H9 (cell line): ENCODE data around the gene TMEM234. TPM values are rescaled to one million over a fixed set of nuclear protein-coding genes. Genes with fewer than 3 reads are reported as not detected.

Experiments
- DNase-seq: peaks from one replicate; pipeline ENCODE4 v3.0.0-alpha.2; 2017
- H2AFZ ChIP-seq: one replicate; pipeline ENCODE4 v1.6.1; 2013; ENCODE audit warnings: mild to moderate bottlenecking, low read length, control low read depth, moderate library complexity
- H2AK5ac ChIP-seq: 2 replicates; pipeline ENCODE4 v1.6.1; 2013; ENCODE audit warnings: low read length, control low read depth, mixed read lengths; ENCODE audit not compliant: insufficient read length
- H2BK120ac ChIP-seq: one replicate; pipeline ENCODE4 v1.6.1; 2013; ENCODE audit warnings: low read depth, mild to moderate bottlenecking, low read length, control low read depth, inconsistent platforms; ENCODE audit not compliant: poor library complexity, severe bottlenecking
- H2BK12ac ChIP-seq: 2 replicates; pipeline ENCODE4 v1.6.1; 2013; ENCODE audit warnings: low read length, control low read depth, mixed read lengths, low read depth; ENCODE audit not compliant: insufficient read length
- H2BK15ac ChIP-seq: 2 replicates; pipeline ENCODE4 v1.6.1; 2013; ENCODE audit warnings: low read depth, low read length, control low read depth
- H2BK20ac ChIP-seq: one replicate; pipeline ENCODE4 v1.6.1; 2013; ENCODE audit warnings: low read depth, mild to moderate bottlenecking, low read length, control low read depth, inconsistent platforms; ENCODE audit not compliant: poor library complexity, severe bottlenecking
- H2BK5ac ChIP-seq: 2 replicates; pipeline ENCODE4 v1.6.1; 2013; ENCODE audit warnings: low read length, control low read depth, mixed read lengths; ENCODE audit not compliant: insufficient read length
- H3K14ac ChIP-seq: 2 replicates; pipeline ENCODE4 v1.6.1; 2013; ENCODE audit warnings: low read length, control low read depth; ENCODE audit not compliant: insufficient read depth
- H3K18ac ChIP-seq: 2 replicates; pipeline ENCODE4 v1.6.1; 2013; ENCODE audit warnings: low read depth, mild to moderate bottlenecking, mixed read lengths, low read length, control low read depth; ENCODE audit not compliant: insufficient read length
- H3K23ac ChIP-seq: 2 replicates; pipeline ENCODE4 v1.6.1; 2013; ENCODE audit warnings: low read length, control low read depth, mixed read lengths, low read depth; ENCODE audit not compliant: insufficient read length
- H3K23me2 ChIP-seq: 2 replicates; pipeline ENCODE4 v1.6.1; 2013; ENCODE audit warnings: low read depth, mild to moderate bottlenecking, mixed read lengths, low read length, control low read depth; ENCODE audit not compliant: insufficient read length, poor library complexity, severe bottlenecking
- H3K27ac ChIP-seq: 2 replicates; pipeline ENCODE4 v1.5.1; 2013; ENCODE audit warnings: low read length, control low read depth, mixed read lengths, low read depth; ENCODE audit not compliant: insufficient read length
- H3K27me3 ChIP-seq: 2 replicates; pipeline ENCODE4 v1.6.1; 2013; ENCODE audit warnings: low read length, control low read depth, inconsistent platforms; ENCODE audit not compliant: insufficient read depth
- H3K4ac ChIP-seq: 2 replicates; pipeline ENCODE4 v1.6.1; 2013; ENCODE audit warnings: low read depth, mild to moderate bottlenecking, control low read depth, inconsistent platforms, low read length, moderate library complexity
- H3K4me1 ChIP-seq: 2 replicates; pipeline ENCODE4 v1.6.1; 2013; ENCODE audit warnings: low read length, control low read depth, inconsistent platforms; ENCODE audit not compliant: insufficient read depth
- H3K4me2 ChIP-seq: 2 replicates; pipeline ENCODE4 v1.6.1; 2013; ENCODE audit warnings: low read length, control low read depth, mixed read lengths; ENCODE audit not compliant: insufficient read length, insufficient read depth
- H3K56ac ChIP-seq: 2 replicates; pipeline ENCODE4 v1.6.1; 2013; ENCODE audit warnings: low read depth, mild to moderate bottlenecking, mixed read lengths, low read length, control low read depth; ENCODE audit not compliant: insufficient read length
- H3K79me1 ChIP-seq: 2 replicates; pipeline ENCODE4 v1.6.1; 2013; ENCODE audit warnings: low read depth, mild to moderate bottlenecking, moderate library complexity, low read length, control low read depth, inconsistent platforms; ENCODE audit not compliant: insufficient read depth, poor library complexity, severe bottlenecking
- H3K79me2 ChIP-seq: 2 replicates; pipeline ENCODE4 v1.6.1; 2013; ENCODE audit warnings: low read length, control low read depth, inconsistent platforms; ENCODE audit not compliant: insufficient read depth
- H3K9ac ChIP-seq: 2 replicates; pipeline ENCODE4 v1.6.1; 2013; ENCODE audit warnings: low read length, control low read depth, mixed read lengths; ENCODE audit not compliant: insufficient read length; ENCODE audit errors: extremely low read depth
- H3K9me3 ChIP-seq: one replicate; pipeline ENCODE4 v1.6.1; 2013; ENCODE audit warnings: low read depth, low read length, inconsistent platforms; ENCODE audit not compliant: control insufficient read depth
- H3T11ph ChIP-seq: one replicate; pipeline ENCODE4 v1.6.1; 2013; ENCODE audit warnings: mild to moderate bottlenecking, low read length, control low read depth, inconsistent platforms
- H4K20me1 ChIP-seq: one replicate; pipeline ENCODE4 v1.6.1; 2013; ENCODE audit not compliant: control insufficient read depth, insufficient read length, insufficient read depth
- H4K5ac ChIP-seq: 2 replicates; pipeline ENCODE4 v1.6.1; 2013; ENCODE audit warnings: low read depth, mild to moderate bottlenecking, mixed read lengths, low read length, control low read depth; ENCODE audit not compliant: insufficient read length
- H4K8ac ChIP-seq: replicated peaks from 2 replicates; pipeline ENCODE4 v1.6.1; 2013; ENCODE audit warnings: low read length, control low read depth, mixed read lengths, low read depth; ENCODE audit not compliant: insufficient read length
- H4K91ac ChIP-seq: 2 replicates; pipeline ENCODE4 v1.6.1; 2013; ENCODE audit warnings: low read depth, mild to moderate bottlenecking, moderate library complexity, mixed read lengths, low read length, control low read depth; ENCODE audit not compliant: insufficient read length
- H3K27ac Mint-ChIP-seq, 3 experiments: 2 replicates in 2 of 3; 3 replicates in 1 of 3; pipeline ENCODE4 v1.8.0; 2020 to 2021; ENCODE audit warnings: mixed read lengths in 3 of 3, mild to moderate bottlenecking in 1 of 3, moderate library complexity in 1 of 3
- H3K27me3 Mint-ChIP-seq: 2 replicates; pipeline ENCODE4 v1.8.0; 2021; ENCODE audit warnings: low read depth, mild to moderate bottlenecking, moderate library complexity, mixed read lengths
- H3K36me3 Mint-ChIP-seq, 3 experiments: 2 replicates in 2 of 3; 3 replicates in 1 of 3; pipeline ENCODE4 v1.8.0; 2020 to 2021; ENCODE audit warnings: low read depth in 3 of 3, mixed read lengths in 3 of 3; ENCODE audit not compliant: insufficient read depth in 1 of 3
- H3K4me1 Mint-ChIP-seq, 2 experiments: 2 replicates each; pipeline ENCODE4 v1.8.0; 2020; ENCODE audit warnings: mixed read lengths in 2 of 2
- H3K4me3 Mint-ChIP-seq, 2 experiments: 2 replicates in 1 of 2; 3 replicates in 1 of 2; pipeline ENCODE4 v1.8.0; 2020 to 2021; ENCODE audit warnings: mild to moderate bottlenecking in 2 of 2, mixed read lengths in 2 of 2, moderate library complexity in 1 of 2
- H3K9me3 Mint-ChIP-seq, 2 experiments: 2 replicates in 1 of 2; 3 replicates in 1 of 2; pipeline ENCODE4 v1.8.0; 2020; ENCODE audit warnings: mild to moderate bottlenecking in 2 of 2, mixed read lengths in 2 of 2, moderate library complexity in 1 of 2
- CTCF ChIP-seq: fragments of 200-600 bp; sonication (generic); conservative IDR thresholded peaks from 3 replicates; pipeline ENCODE4 v1.8.0; 2021; ENCODE audit warnings: antibody characterized with exemption, mild to moderate bottlenecking
- WGBS: extraction: QIAGEN DNeasy Blood & Tissue Kit; methylation state at CpG from one replicate; pipeline ENCODE4 v1.1.7; 2013; ENCODE audit warnings: missing lambda C conversion rate, low lambda C conversion rate, mixed read lengths; ENCODE audit not compliant: insufficient read length; ENCODE audit errors: extremely low coverage; 5-methylcytosine and 5-hydroxymethylcytosine counted together
- total RNA-seq: library from RNA; stranded (reverse); gene quantifications from 2 replicates; pipeline ENCODE4 v1.2.1, GENCODE V29; 2021

TMEM234 gene
- total RNA-seq, 1 experiment from 2014 or later, result 19.7 TPM

- peak within 1 kb of the TSS; percentile 18 for H3K18ac ChIP-seq
- H2BK5ac ChIP-seq, result no peak within 1 kb of the TSS
- H3K79me2 ChIP-seq, result no peaks in the 10 kb centered on the region
- H2BK15ac ChIP-seq, result no peak within 1 kb of the TSS
- H3K4me1 ChIP-seq, result peaks cover 4% of the 10 kb centered on the region; the same call in 1 of the 2 replicates
- peak within 1 kb of the TSS; percentile 21; the same call in 1 of the 2 replicates for H3K14ac ChIP-seq
- H4K91ac ChIP-seq, result no peak within 1 kb of the TSS
- H3K9me3 ChIP-seq, result no peaks in the 10 kb centered on the region
- H3K27me3 Mint-ChIP-seq, result peaks cover 14% of the 10 kb centered on the region
- no peak within 1 kb of the TSS for H2BK12ac ChIP-seq
- WGBS, result no CpG with 5 or more reads among the region's 77 CpGs
- no peak within 1 kb of the TSS for H4K8ac ChIP-seq
- peak within 1 kb of the TSS; percentile 45 for H3K9ac ChIP-seq
- H3K27ac ChIP-seq, result no peak within 1 kb of the TSS
- H2BK120ac ChIP-seq, result no peak within 1 kb of the TSS
- H3K4ac ChIP-seq, result no peak within 1 kb of the TSS
- peak within 1 kb of the TSS in 2 of 3 experiments; percentile 44 to 96; a peak in 4 of 7 replicates for H3K27ac Mint-ChIP-seq
- no peak within 1 kb of the TSS for H2AFZ ChIP-seq
- peak within 1 kb of the TSS; percentile 58 for H3K4me2 ChIP-seq
- peak; percentile 51 for TF ChIP-seq CTCF
- no peak within 1 kb of the TSS for H4K5ac ChIP-seq
- no peak within 1 kb of the TSS for H3K56ac ChIP-seq
- H2AK5ac ChIP-seq, result no peak within 1 kb of the TSS
- no peak within 1 kb of the TSS for H2BK20ac ChIP-seq
- peak; percentile 94 for DNase-seq
- peaks cover 0 to 14% (median 11%) of the 10 kb centered on the region in 3 experiments; a peak in 5 of 7 replicates for H3K36me3 Mint-ChIP-seq
- H3K9me3 Mint-ChIP-seq, result no peaks in the 10 kb centered on the region
- H3T11ph ChIP-seq, result no peak within 1 kb of the TSS
- no peaks in the 10 kb centered on the region for H4K20me1 ChIP-seq
- peak within 1 kb of the TSS; percentile 92 to 96 for H3K4me3 Mint-ChIP-seq
- peaks cover 10% of the 10 kb centered on the region for H3K23me2 ChIP-seq
- no peak within 1 kb of the TSS for H3K23ac ChIP-seq
- H3K27me3 ChIP-seq, result no peaks in the 10 kb centered on the region; the same call in 1 of the 2 replicates
- peaks cover 19 to 24% of the 10 kb centered on the region in 2 experiments for H3K4me1 Mint-ChIP-seq
- H3K79me1 ChIP-seq, result no peaks in the 10 kb centered on the region
These were observed 16.5 kb downstream of the TMEM234 start, which contains the start of gene IQCC for GRCh38 chr1:32205401-32206370. TSS of gene IQCC (plus strand) at chr1:32205671. CDS start at chr1:32205682, 11 bp downstream.
